ENCODE data around the gene UNC13C.

DNA sequence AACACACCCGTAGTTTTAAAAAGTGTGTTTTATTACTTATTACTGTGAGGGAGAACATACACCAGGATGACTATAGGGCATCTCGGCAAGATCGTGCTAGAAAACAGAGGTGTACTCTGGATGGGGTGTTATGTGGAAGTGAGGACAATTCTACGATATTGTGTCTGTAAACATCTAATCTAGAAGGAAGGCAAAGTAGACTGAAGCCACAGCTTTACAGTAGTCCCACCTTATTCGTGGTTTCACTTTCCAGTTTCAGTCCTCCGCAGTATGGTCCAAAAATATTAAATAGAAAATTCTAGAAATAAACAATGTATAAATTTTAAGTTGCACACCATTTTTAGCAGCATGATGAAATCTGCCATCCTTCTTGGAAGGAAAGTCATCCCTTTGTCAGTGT, 277.9 kb downstream of the UNC13C start:
- TF ChIP-seq RAD21 (IDR thresholded peaks at IDR 0.05; ENCODE audit: low read length) (no peak), CTCF (IDR thresholded peaks at IDR 0.05) (no peak), CHD2 (IDR thresholded peaks at IDR 0.05; ENCODE audit: low read length, partially characterized antibody) (no peak), MAX (IDR thresholded peaks at IDR 0.05; ENCODE audit: low read depth) (no peak), POLR2AphosphoS5 (IDR thresholded peaks at IDR 0.05; ENCODE audit: low read depth, low read length) (no peak), EP300 (IDR thresholded peaks at IDR 0.05; ENCODE audit: borderline replicate concordance in 1 of 2, low read depth in 1 of 2, low read length in 1 of 2) (no peak), RXRA (IDR thresholded peaks at IDR 0.05; ENCODE audit: borderline replicate concordance, low read depth) (no peak), MEF2A (IDR thresholded peaks at IDR 0.05; ENCODE audit: borderline replicate concordance, low read depth) (no peak)
- TF ChIP-seq, protein P1, sequence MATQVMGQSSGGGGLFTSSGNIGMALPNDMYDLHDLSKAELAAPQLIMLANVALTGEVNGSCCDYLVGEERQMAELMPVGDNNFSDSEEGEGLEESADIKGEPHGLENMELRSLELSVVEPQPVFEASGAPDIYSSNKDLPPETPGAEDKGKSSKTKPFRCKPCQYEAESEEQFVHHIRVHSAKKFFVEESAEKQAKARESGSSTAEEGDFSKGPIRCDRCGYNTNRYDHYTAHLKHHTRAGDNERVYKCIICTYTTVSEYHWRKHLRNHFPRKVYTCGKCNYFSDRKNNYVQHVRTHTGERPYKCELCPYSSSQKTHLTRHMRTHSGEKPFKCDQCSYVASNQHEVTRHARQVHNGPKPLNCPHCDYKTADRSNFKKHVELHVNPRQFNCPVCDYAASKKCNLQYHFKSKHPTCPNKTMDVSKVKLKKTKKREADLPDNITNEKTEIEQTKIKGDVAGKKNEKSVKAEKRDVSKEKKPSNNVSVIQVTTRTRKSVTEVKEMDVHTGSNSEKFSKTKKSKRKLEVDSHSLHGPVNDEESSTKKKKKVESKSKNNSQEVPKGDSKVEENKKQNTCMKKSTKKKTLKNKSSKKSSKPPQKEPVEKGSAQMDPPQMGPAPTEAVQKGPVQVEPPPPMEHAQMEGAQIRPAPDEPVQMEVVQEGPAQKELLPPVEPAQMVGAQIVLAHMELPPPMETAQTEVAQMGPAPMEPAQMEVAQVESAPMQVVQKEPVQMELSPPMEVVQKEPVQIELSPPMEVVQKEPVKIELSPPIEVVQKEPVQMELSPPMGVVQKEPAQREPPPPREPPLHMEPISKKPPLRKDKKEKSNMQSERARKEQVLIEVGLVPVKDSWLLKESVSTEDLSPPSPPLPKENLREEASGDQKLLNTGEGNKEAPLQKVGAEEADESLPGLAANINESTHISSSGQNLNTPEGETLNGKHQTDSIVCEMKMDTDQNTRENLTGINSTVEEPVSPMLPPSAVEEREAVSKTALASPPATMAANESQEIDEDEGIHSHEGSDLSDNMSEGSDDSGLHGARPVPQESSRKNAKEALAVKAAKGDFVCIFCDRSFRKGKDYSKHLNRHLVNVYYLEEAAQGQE (IDR thresholded peaks at IDR 0.05; ENCODE audit: low read depth, low read length) = no peak
